Activated T-helper 1 cell treated with anti-CD3 and anti-CD28 coated beads, Interleukin-12 subunit alpha, Interleukin-12 subunit beta, Interleukin-2, Interleukin-4 antibody, amounts not matched to agents 30 ng/mL and 10 ng/mL and 1 ng/mL, durations not matched to agents 14 hours and 24 hours and 36 hours (primary cell): ENCODE measurements around the gene TSN. TPM values are rescaled to one million over a fixed set of nuclear protein-coding genes. Genes with fewer than 3 reads are reported as not detected.
"Not testable (repeated sequence)": the region's sequence is repeated elsewhere in the genome, so short reads cannot be mapped to it uniquely, and the experiment has no call there.

Source experiments
- DNase-seq: peaks from one replicate; pipeline ENCODE4 v3.0.0; 2021; ENCODE audit warnings: low spot score
- H3K27ac Mint-ChIP-seq: one replicate; pipeline ENCODE4 v1.8.0; 2021; ENCODE audit warnings: mild to moderate bottlenecking, mixed read lengths
- H3K27me3 Mint-ChIP-seq: one replicate; pipeline ENCODE4 v1.8.0; 2022; ENCODE audit warnings: mild to moderate bottlenecking, moderate library complexity, mixed read lengths; ENCODE audit not compliant: insufficient read depth
- H3K36me3 Mint-ChIP-seq: one replicate; pipeline ENCODE4 v1.8.0; 2021; ENCODE audit warnings: low read depth, mixed read lengths
- H3K4me1 Mint-ChIP-seq: one replicate; pipeline ENCODE4 v1.8.0; 2021; ENCODE audit warnings: low read depth, mixed read lengths
- H3K4me3 Mint-ChIP-seq: one replicate; pipeline ENCODE4 v1.8.0; 2021; ENCODE audit warnings: mild to moderate bottlenecking, moderate library complexity, mixed read lengths
- H3K9me3 Mint-ChIP-seq: one replicate; pipeline ENCODE4 v1.8.0; 2021; ENCODE audit warnings: mixed read lengths
- intact Hi-C: fragments of 100-400 bp; cut with micrococcal nuclease; formaldehyde crosslinking; loops from one replicate; pipeline ENCODE4 v1.15.1; 2024
- total RNA-seq: library from RNA; stranded (reverse); gene quantifications from 2 replicates; pipeline ENCODE4 v1.2.3, GENCODE V29; 2022

TSN gene
- total RNA-seq, 1 donor from 2014 or later = 72.3 TPM

GRCh38 chr2:121727332-121727731, 28.1 kb upstream of the TSN start:
- Mint-ChIP-seq H3K4me3 (no peak overlapping the region), H3K9me3 (no peaks in the 10 kb centered on the region), H3K27ac (no peak overlapping the region), H3K36me3 (peaks cover 43% of the 10 kb centered on the region), H3K27me3 (no peaks in the 10 kb centered on the region), H3K4me1 (peaks cover 25% of the 10 kb centered on the region)
- DNase-seq = no peak
- intact Hi-C loops = no loop called here

- Mint-ChIP-seq H3K27me3 (no peaks in the 10 kb centered on the region), H3K27ac (no peak overlapping the region), H3K4me1 (peaks cover 20% of the 10 kb centered on the region), H3K9me3 (no peaks in the 10 kb centered on the region), H3K36me3 (peaks cover 45% of the 10 kb centered on the region), H3K4me3 (no peak overlapping the region)
- intact Hi-C loops = no loop called here
- DNase-seq = no peak
Observed at GRCh38 chr2:121727950-121728349, 27.5 kb upstream of the TSN start.

GRCh38 chr2:121731366-121731765, 24.1 kb upstream of the TSN start:
- Mint-ChIP-seq H3K4me3 (no peak overlapping the region), H3K9me3 (no peaks in the 10 kb centered on the region), H3K4me1 (peaks cover 31% of the 10 kb centered on the region), H3K36me3 (peaks cover 62% of the 10 kb centered on the region), H3K27ac (no peak overlapping the region), H3K27me3 (no peaks in the 10 kb centered on the region)
- intact Hi-C loops = no loop called here
- no peak for DNase-seq

- H3K27me3 Mint-ChIP-seq, DNase-seq, H3K9me3 Mint-ChIP-seq, intact Hi-C loops, H3K27ac Mint-ChIP-seq: not testable (repeated sequence)
- Mint-ChIP-seq H3K4me1 (peaks cover 31% of the 10 kb centered on the region), H3K4me3 (peak overlapping the region; percentile 89), H3K36me3 (peaks cover 44% of the 10 kb centered on the region)
Observed at GRCh38 chr2:121734544-121734943, 20.9 kb upstream of the TSN start.

- Mint-ChIP-seq H3K36me3 (peaks cover 39% of the 10 kb centered on the region), H3K4me1 (peaks cover 31% of the 10 kb centered on the region), H3K4me3 (peak overlapping the region; percentile 89), H3K27ac (peak overlapping the region; percentile 95), H3K27me3 (no peaks in the 10 kb centered on the region), H3K9me3 (no peaks in the 10 kb centered on the region)
- no peak for DNase-seq
- intact Hi-C loops = loop anchor here (1.0 to 2.0 kb wide), 5 partner anchors 13 to 205 kb away; partner anchors contain the start of genes CLASP1, RNU4ATAC and TSN
Observed at GRCh38 chr2:121735518-121736074, 19.9 kb upstream of the TSN start.

- Mint-ChIP-seq H3K9me3 (no peaks in the 10 kb centered on the region), H3K27ac (peak overlapping the region; percentile 95), H3K36me3 (peaks cover 34% of the 10 kb centered on the region), H3K4me1 (peaks cover 27% of the 10 kb centered on the region), H3K4me3 (peak overlapping the region; percentile 89), H3K27me3 (no peaks in the 10 kb centered on the region)
- intact Hi-C loops = loop anchor here (1.0 to 2.0 kb wide), 5 partner anchors 13 to 206 kb away; partner anchors contain the start of genes CLASP1, RNU4ATAC and TSN
- no peak for DNase-seq
Observed at GRCh38 chr2:121736140-121736461, 19.4 kb upstream of the TSN start.

- Mint-ChIP-seq H3K9me3 (no peaks in the 10 kb centered on the region), H3K36me3 (peaks cover 28% of the 10 kb centered on the region), H3K4me3 (peak within 1 kb of the TSS; percentile 89), H3K27ac (peak within 1 kb of the TSS; percentile 95), H3K4me1 (peaks cover 22% of the 10 kb centered on the region), H3K27me3 (no peaks in the 10 kb centered on the region)
- peak; percentile 99 for DNase-seq
- intact Hi-C loops = loop anchor here (1.0 to 2.0 kb wide), 6 partner anchors 14 to 206 kb away; partner anchors contain the start of genes CLASP1, RNU4ATAC and TSN
Observed at GRCh38 chr2:121736462-121737336, 18.8 kb upstream of the TSN start, which contains the start of gene NIFK. TSS of gene NIFK (minus strand) at chr2:121736875. CDS start at chr2:121736850, 25 bp downstream.

GRCh38 chr2:121740973-121741372, 14.5 kb upstream of the TSN start:
- intact Hi-C loops = no loop called here
- peaks cover 4% of the 10 kb centered on the region for H3K36me3 Mint-ChIP-seq
- H3K4me3 Mint-ChIP-seq = no peak overlapping the region
- peaks cover under 1% of the 10 kb centered on the region for H3K4me1 Mint-ChIP-seq
- H3K9me3 Mint-ChIP-seq = no peaks in the 10 kb centered on the region
- no peak overlapping the region for H3K27ac Mint-ChIP-seq
- H3K27me3 Mint-ChIP-seq = peaks cover 9% of the 10 kb centered on the region
- DNase-seq = no peak

- Mint-ChIP-seq H3K36me3 (peaks cover 2% of the 10 kb centered on the region), H3K27ac (no peak overlapping the region), H3K9me3 (no peaks in the 10 kb centered on the region), H3K27me3 (peaks cover 10% of the 10 kb centered on the region), H3K4me1 (peaks cover 5% of the 10 kb centered on the region), H3K4me3 (no peak overlapping the region)
- intact Hi-C loops = no loop called here
- DNase-seq = no peak
Observed at GRCh38 chr2:121741450-121741849, 14.0 kb upstream of the TSN start.

- Mint-ChIP-seq H3K4me1 (peaks cover 6% of the 10 kb centered on the region), H3K36me3 (no peaks in the 10 kb centered on the region), H3K9me3 (no peaks in the 10 kb centered on the region), H3K4me3 (no peak overlapping the region), H3K27me3 (peaks cover 16% of the 10 kb centered on the region), H3K27ac (no peak overlapping the region)
- no peak for DNase-seq
- intact Hi-C loops = no loop called here
Observed at GRCh38 chr2:121746071-121746578, 9.3 kb upstream of the TSN start.

- intact Hi-C loops = no loop called here
Observed at GRCh38 chr2:121748202-121748601, 7.2 kb upstream of the TSN start.

GRCh38 chr2:121754851-121755236, 607 bp upstream of the TSN start:
- H3K36me3 Mint-ChIP-seq = peaks cover 6% of the 10 kb centered on the region
- H3K4me1 Mint-ChIP-seq = peaks cover 26% of the 10 kb centered on the region
- peak overlapping the region; percentile 92 for H3K27ac Mint-ChIP-seq
- no peaks in the 10 kb centered on the region for H3K9me3 Mint-ChIP-seq
- intact Hi-C loops = loop anchor here (1.0 kb wide), 4 partner anchors 19 to 225 kb away; partner anchors contain the start of genes CLASP1, NIFK and RNU4ATAC
- no peaks in the 10 kb centered on the region for H3K27me3 Mint-ChIP-seq
- peak overlapping the region; percentile 94 for H3K4me3 Mint-ChIP-seq
- no peak for DNase-seq

More at GRCh38 chr2:121748202-121748601, 7.2 kb upstream of the TSN start:
- no peaks in the 10 kb centered on the region for H3K9me3 Mint-ChIP-seq
- H3K4me1 Mint-ChIP-seq = peaks cover 6% of the 10 kb centered on the region
- H3K27me3 Mint-ChIP-seq = peaks cover 16% of the 10 kb centered on the region
- H3K36me3 Mint-ChIP-seq = no peaks in the 10 kb centered on the region
- no peak overlapping the region for H3K4me3 Mint-ChIP-seq
- no peak overlapping the region for H3K27ac Mint-ChIP-seq
- no peak for DNase-seq

- peaks cover 49% of the 10 kb centered on the region for H3K36me3 Mint-ChIP-seq
- no peaks in the 10 kb centered on the region for H3K9me3 Mint-ChIP-seq
- intact Hi-C loops = no loop called here
- no peaks in the 10 kb centered on the region for H3K4me1 Mint-ChIP-seq
- DNase-seq = no peak
- no peak overlapping the region for H3K27ac Mint-ChIP-seq
- H3K27me3 Mint-ChIP-seq = no peaks in the 10 kb centered on the region
- H3K4me3 Mint-ChIP-seq = no peak overlapping the region
Observed at GRCh38 chr2:121764681-121765228, 9.3 kb downstream of the TSN start.
